Activated B cell treated with CpG ODN at 0.5 μM for 24 hours (primary cell): ENCODE measurements around the gene TCP1. TPM values are rescaled to one million over a fixed set of nuclear protein-coding genes. Genes with fewer than 3 reads are reported as not detected.

Experiments used
- ATAC-seq: fragments of 200-7000 bp; cut with Tn5 transposase; one replicate; pipeline ENCODE4 v1.10.0; 2021; ENCODE audit warnings: low read depth, mild to moderate bottlenecking, moderate library complexity
- CTCF ChIA-PET: fragments of 350-600 bp; sonication (Branson Sonifier 250); formaldehyde crosslinking; loops from one replicate; lab custom pipeline; 2021; ENCODE audit warnings: antibody characterized with exemption; lab: Charles Lee
- POLR2A ChIA-PET: fragments of 350-600 bp; sonication (Branson Sonifier 250); formaldehyde crosslinking; loops from one replicate; lab custom pipeline; 2021; ENCODE audit warnings: antibody characterized with exemption; lab: Charles Lee
- DNase-seq: peaks from one replicate; pipeline ENCODE4 v3.0.0; 2022
- H3K27ac Mint-ChIP-seq: one replicate; pipeline ENCODE4 v1.8.0; 2020; ENCODE audit warnings: mixed read lengths
- H3K27me3 Mint-ChIP-seq: one replicate; pipeline ENCODE4 v1.8.0; 2021; ENCODE audit warnings: mixed read lengths
- H3K36me3 Mint-ChIP-seq: one replicate; pipeline ENCODE4 v1.8.0; 2021; ENCODE audit warnings: low read depth, mixed read lengths
- H3K4me1 Mint-ChIP-seq: one replicate; pipeline ENCODE4 v1.8.0; 2021; ENCODE audit warnings: mixed read lengths
- H3K4me3 Mint-ChIP-seq: one replicate; pipeline ENCODE4 v1.8.0; 2020; ENCODE audit warnings: mild to moderate bottlenecking, mixed read lengths
- H3K9me3 Mint-ChIP-seq: one replicate; pipeline ENCODE4 v1.8.0; 2020; ENCODE audit warnings: mixed read lengths
- intact Hi-C: fragments of 100-400 bp; cut with micrococcal nuclease; formaldehyde crosslinking; loops from one replicate; pipeline ENCODE4 v1.15.1; 2024
- total RNA-seq: library from RNA; stranded (reverse); gene quantifications from 2 replicates; pipeline ENCODE4 v1.2.3, GENCODE V29; 2022
- TF ChIP-seq, protein P1 (sequence below): fragments of 200-600 bp; IDR thresholded peaks from one replicate; pipeline ENCODE4 v1.8.0; 2022; ENCODE audit warnings: antibody characterized with exemption, mild to moderate bottlenecking

TCP1 gene
- total RNA-seq, 1 donor from 2014 or later = 199 TPM

DNA sequence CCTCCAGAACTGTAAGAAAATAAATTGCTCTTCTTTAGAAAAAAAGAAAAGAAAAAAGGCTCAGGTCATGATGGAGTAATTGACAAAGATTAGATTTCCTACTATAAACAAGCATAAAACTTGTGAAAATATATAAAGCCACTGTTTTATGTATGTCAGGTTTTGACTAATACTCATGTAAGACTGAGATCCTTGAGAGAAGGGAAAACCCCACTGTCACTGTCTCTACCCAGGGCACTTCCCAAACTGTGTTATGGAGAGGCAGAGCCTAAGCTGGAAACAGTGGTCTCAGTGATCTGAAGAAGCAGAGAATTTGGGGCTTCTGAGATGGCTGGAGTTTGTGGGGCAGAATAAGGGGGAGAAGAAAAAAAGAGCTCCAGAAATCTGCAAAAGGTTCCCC lies 19.9 kb downstream of the TCP1 start:
- Mint-ChIP-seq H3K4me1 (no peaks in the 10 kb centered on the region), H3K4me3 (no peak overlapping the region), H3K27ac (no peak overlapping the region), H3K36me3 (peaks cover 70% of the 10 kb centered on the region), H3K27me3 (no peaks in the 10 kb centered on the region), H3K9me3 (peaks cover 2% of the 10 kb centered on the region)
- TF ChIP-seq, protein P1, sequence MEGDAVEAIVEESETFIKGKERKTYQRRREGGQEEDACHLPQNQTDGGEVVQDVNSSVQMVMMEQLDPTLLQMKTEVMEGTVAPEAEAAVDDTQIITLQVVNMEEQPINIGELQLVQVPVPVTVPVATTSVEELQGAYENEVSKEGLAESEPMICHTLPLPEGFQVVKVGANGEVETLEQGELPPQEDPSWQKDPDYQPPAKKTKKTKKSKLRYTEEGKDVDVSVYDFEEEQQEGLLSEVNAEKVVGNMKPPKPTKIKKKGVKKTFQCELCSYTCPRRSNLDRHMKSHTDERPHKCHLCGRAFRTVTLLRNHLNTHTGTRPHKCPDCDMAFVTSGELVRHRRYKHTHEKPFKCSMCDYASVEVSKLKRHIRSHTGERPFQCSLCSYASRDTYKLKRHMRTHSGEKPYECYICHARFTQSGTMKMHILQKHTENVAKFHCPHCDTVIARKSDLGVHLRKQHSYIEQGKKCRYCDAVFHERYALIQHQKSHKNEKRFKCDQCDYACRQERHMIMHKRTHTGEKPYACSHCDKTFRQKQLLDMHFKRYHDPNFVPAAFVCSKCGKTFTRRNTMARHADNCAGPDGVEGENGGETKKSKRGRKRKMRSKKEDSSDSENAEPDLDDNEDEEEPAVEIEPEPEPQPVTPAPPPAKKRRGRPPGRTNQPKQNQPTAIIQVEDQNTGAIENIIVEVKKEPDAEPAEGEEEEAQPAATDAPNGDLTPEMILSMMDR = no peak
- ChIA-PET POLR2A (interaction anchor here (1.5 to 1.6 kb wide), 2 partner anchors 7 to 21 kb away, joined by 3 to 4 read pairs; partner anchors contain the start of genes ACAT2, MRPL18 and TCP1), CTCF (no interaction called here)
- intact Hi-C loops = no loop called here
- DNase-seq = no peak
- no peak for ATAC-seq

- TF ChIP-seq, protein P1 = no peak
- intact Hi-C loops = no loop called here
- Mint-ChIP-seq H3K4me3 (no peak overlapping the region), H3K9me3 (peaks cover 2% of the 10 kb centered on the region), H3K36me3 (peaks cover 78% of the 10 kb centered on the region), H3K27ac (no peak overlapping the region), H3K27me3 (no peaks in the 10 kb centered on the region), H3K4me1 (peaks cover 7% of the 10 kb centered on the region)
- no peak for ATAC-seq
- CTCF ChIA-PET = no interaction called here
- POLR2A ChIA-PET = interaction anchor here (1.3 kb wide), 1 partner anchor 40 kb away, joined by 4 read pairs; the partner anchor contains the start of gene WTAP
- DNase-seq = no peak
Observed at GRCh38 chr6:159766906-159767305, 22.5 kb downstream of the TCP1 start.

GRCh38 chr6:159762681-159763293 lies 26.6 kb downstream of the TCP1 start:
- ChIA-PET CTCF (no interaction called here), POLR2A (interaction anchor here (2.5 to 6.2 kb wide), 2 partner anchors 27 to 35 kb away, joined by 46 to 78 read pairs; partner anchors contain the start of genes MRPL18, TCP1 and WTAP)
- H3K27ac Mint-ChIP-seq = peak overlapping the region; percentile 94
- peak overlapping the region; percentile 96 for H3K4me3 Mint-ChIP-seq
- H3K4me1 Mint-ChIP-seq = peaks cover 18% of the 10 kb centered on the region
- no peaks in the 10 kb centered on the region for H3K27me3 Mint-ChIP-seq
- DNase-seq (no peak), ATAC-seq (no peak)
- H3K36me3 Mint-ChIP-seq = peaks cover 56% of the 10 kb centered on the region
- H3K9me3 Mint-ChIP-seq = no peaks in the 10 kb centered on the region
- intact Hi-C loops = loop anchor here (1.0 to 2.0 kb wide), 4 partner anchors 16 to 71 kb away; partner anchors contain the start of genes TCP1 and WTAP
- TF ChIP-seq, protein P1 = no peak

- Mint-ChIP-seq H3K27me3 (no peaks in the 10 kb centered on the region), H3K9me3 (no peaks in the 10 kb centered on the region), H3K27ac (peak within 1 kb of the TSS; percentile 94), H3K4me3 (peak within 1 kb of the TSS; percentile 96), H3K4me1 (peaks cover 18% of the 10 kb centered on the region), H3K36me3 (peaks cover 56% of the 10 kb centered on the region)
- ChIA-PET CTCF (no interaction called here), POLR2A (interaction anchor here (0.5 to 6.2 kb wide), 9 partner anchors 8 to 217 kb away, joined by 3 to 78 read pairs (median 5); partner anchors contain the start of genes MRPL18, SOD2, TCP1 and WTAP)
- peak; percentile 95 for ATAC-seq
- TF ChIP-seq, protein P1 = no peak
- peak; percentile 85 for DNase-seq
- intact Hi-C loops = loop anchor here (1.0 to 2.0 kb wide), 4 partner anchors 17 to 71 kb away; partner anchors contain the start of genes TCP1 and WTAP
Observed at GRCh38 chr6:159761873-159762680, 27.3 kb downstream of the TCP1 start, which contains the start of gene ACAT2. Gene ACAT2, plus strand, starts transcription at chr6:159762045. Its CDS starts 43 bp downstream, at chr6:159762088.
